Loucy (cell line): ENCODE data around the gene NBAS.

Experiments
- CTCF ChIP-seq: fragments of 200-600 bp; sonication (generic); conservative IDR thresholded peaks from 2 replicates; pipeline ENCODE4 v1.5.1; 2014; ENCODE audit warnings: mild to moderate bottlenecking, antibody characterized with exemption, low read length
- EZH2phosphoT487 ChIP-seq: fragments of 200-600 bp; IDR thresholded peaks from 2 replicates; pipeline ENCODE4 v1.6.1; 2018; ENCODE audit warnings: antibody characterized with exemption, mild to moderate bottlenecking, moderate library complexity, borderline replicate concordance

DNA sequence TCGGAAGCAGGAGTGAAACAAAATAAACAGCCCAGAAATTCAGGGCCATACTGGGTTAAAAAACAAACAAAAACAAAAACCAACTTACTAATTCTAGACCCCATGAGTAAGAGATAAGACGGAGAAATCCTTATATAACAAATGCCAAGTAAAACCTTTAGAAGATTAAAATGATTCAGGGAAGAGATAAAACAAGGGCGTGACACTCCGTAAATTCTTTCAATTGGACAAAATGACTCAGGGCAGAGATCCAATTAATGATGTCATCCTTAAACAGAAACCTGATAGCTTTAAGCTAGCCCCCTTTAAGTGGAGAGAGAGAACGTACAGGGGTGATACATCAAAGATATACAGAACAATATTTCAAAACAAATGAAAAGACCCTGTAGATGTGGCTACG is 317.4 kb downstream of the NBAS start:
- TF ChIP-seq CTCF, result no peak
- TF ChIP-seq EZH2phosphoT487, result no peak
